ENCODE data around the gene GARRE1.
"Not testable (repeated sequence)": the region's sequence is repeated elsewhere in the genome, so short reads cannot be mapped to it uniquely, and the experiment has no call there.

The GARRE1 gene

GRCh38 chr19:34244611-34245299 is 9.6 kb upstream of the GARRE1 start:
- CTCF ChIA-PET: interaction anchor here (1.0 to 1.4 kb wide), 2 partner anchors 22 to 25 kb away, joined by 3 read pairs; no protein-coding TSS in a partner anchor
- POLR2A ChIA-PET: interaction anchor here (0.6 kb wide), 1 partner anchor 30 kb away, joined by 3 read pairs; no protein-coding TSS in a partner anchor
- TF ChIP-seq, protein P1, sequence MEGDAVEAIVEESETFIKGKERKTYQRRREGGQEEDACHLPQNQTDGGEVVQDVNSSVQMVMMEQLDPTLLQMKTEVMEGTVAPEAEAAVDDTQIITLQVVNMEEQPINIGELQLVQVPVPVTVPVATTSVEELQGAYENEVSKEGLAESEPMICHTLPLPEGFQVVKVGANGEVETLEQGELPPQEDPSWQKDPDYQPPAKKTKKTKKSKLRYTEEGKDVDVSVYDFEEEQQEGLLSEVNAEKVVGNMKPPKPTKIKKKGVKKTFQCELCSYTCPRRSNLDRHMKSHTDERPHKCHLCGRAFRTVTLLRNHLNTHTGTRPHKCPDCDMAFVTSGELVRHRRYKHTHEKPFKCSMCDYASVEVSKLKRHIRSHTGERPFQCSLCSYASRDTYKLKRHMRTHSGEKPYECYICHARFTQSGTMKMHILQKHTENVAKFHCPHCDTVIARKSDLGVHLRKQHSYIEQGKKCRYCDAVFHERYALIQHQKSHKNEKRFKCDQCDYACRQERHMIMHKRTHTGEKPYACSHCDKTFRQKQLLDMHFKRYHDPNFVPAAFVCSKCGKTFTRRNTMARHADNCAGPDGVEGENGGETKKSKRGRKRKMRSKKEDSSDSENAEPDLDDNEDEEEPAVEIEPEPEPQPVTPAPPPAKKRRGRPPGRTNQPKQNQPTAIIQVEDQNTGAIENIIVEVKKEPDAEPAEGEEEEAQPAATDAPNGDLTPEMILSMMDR (IDR thresholded peaks at IDR 0.05; ENCODE audit: control extremely low read depth, extremely low read depth, low read depth, missing control alignments): no peak
- DNase-seq (ENCODE audit: extremely low spot score): no peak

DNA sequence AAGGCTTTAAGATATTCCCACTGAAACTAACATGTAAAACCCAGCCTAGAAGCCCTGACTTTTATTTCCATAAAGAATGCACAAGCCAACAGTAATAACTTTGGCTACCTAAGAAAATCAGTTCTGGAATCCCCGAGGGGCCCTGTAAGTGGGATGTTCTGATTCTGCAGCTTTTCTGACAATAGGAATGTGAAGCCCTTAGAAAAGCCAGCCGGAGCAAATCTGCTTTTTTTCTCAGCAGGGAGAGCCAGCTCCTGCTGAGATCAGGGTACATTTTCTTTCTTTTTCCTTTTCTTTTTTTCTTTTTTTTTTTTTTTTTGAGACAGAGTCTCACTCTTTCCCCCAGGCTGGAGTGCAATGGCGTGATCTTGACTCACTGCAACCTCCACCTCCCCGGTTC is 8.0 kb upstream of the GARRE1 start:
- ChIA-PET CTCF (no interaction called here), POLR2A (no interaction called here)
- no peak for DNase-seq (ENCODE audit: extremely low spot score)
- TF ChIP-seq, protein P1 (IDR thresholded peaks at IDR 0.05; ENCODE audit: control extremely low read depth, extremely low read depth, low read depth, missing control alignments): no peak

DNA sequence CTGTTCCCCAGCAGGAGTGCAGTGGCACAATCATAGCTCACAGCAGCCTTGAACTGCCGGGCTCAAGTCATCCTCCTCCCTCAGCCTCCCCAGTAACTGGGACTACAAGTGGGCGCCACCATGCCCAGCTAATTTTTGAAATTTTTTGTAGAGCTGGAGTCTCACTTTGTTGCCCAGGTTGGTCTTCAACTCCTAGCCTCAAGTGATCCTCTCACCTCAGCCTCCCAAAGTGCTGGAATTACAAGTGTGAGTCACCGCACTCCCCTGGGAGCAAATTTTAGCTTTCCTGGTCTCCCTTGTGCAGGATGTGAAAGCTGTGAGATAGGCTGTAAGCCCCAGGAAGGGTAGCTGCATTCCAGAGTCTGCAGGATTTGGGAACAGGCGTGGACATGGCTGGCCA is 5.4 kb upstream of the GARRE1 start:
- CTCF ChIA-PET: interaction anchor here (2.0 to 3.2 kb wide), 2 partner anchors 12 to 89 kb away, joined by 8 to 11 read pairs; no protein-coding TSS in a partner anchor
- POLR2A ChIA-PET: interaction anchor here (1.1 kb wide), 1 partner anchor 13 kb away, joined by 3 read pairs; no protein-coding TSS in a partner anchor
- TF ChIP-seq, protein P1 (IDR thresholded peaks at IDR 0.05; ENCODE audit: control extremely low read depth, extremely low read depth, low read depth, missing control alignments): no peak
- no peak for DNase-seq (ENCODE audit: extremely low spot score)

DNA sequence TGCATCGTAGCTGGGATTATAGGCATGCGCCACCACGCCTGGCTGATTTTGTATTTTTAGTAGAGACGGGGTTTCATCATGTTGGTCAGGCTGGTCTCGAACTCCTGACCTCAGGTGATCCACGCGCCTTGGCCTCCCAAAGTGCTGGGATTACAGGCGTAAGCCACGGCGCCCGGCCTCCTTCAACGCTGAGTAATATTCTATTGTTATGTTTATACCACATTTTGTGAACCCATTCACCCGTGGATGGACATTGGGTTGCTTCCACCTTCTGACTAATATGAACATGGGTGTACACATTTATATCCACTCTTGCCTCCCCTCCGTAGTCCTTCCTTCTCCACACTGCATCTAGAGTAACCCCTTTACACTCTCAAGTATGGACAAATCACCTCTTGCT is 1.2 kb upstream of the GARRE1 start:
- POLR2A ChIA-PET; DNase-seq (ENCODE audit: extremely low spot score): not testable (repeated sequence)
- CTCF ChIA-PET: interaction anchor here (1.1 kb wide), 1 partner anchor 31 kb away, joined by 3 read pairs; no protein-coding TSS in a partner anchor

GRCh38 chr19:34253681-34254045 is 691 bp upstream of the GARRE1 start:
- POLR2A ChIA-PET; DNase-seq (ENCODE audit: extremely low spot score): not testable (repeated sequence)
- CTCF ChIA-PET: interaction anchor here (1.1 kb wide), 1 partner anchor 31 kb away, joined by 3 read pairs; no protein-coding TSS in a partner anchor

- TF ChIP-seq, protein P1 (IDR thresholded peaks at IDR 0.05; ENCODE audit: control extremely low read depth, extremely low read depth, low read depth, missing control alignments): no peak
- CTCF ChIA-PET: no interaction called here
- peak; percentile 72 for DNase-seq (ENCODE audit: extremely low spot score)
- POLR2A ChIA-PET: no interaction called here
These were observed 511 bp downstream of the GARRE1 start for GRCh38 chr19:34254698-34255432.

DNA sequence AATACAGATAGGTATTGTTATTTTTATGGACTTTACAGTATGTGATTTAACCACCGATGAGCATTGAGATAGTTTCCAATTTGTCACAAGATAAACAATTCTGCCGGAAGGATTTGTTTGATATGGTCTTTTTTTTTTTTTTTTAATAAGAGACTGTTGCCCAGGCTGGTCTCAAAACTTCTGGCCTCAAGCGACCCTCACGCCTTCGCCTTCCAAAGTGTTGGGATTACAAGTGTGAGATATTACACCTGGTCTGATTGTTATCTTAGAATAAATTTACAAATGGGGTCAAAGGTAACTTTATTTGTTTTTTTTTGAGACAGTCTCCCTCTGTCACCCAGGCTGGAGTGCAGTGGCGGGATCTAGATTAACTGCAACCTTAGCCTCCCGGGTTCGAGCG is 1.2 kb downstream of the GARRE1 start:
- ChIA-PET CTCF (interaction anchor here (0.9 kb wide), 1 partner anchor 10 kb away, joined by 3 read pairs; no protein-coding TSS in a partner anchor), POLR2A (no interaction called here)
- TF ChIP-seq, protein P1 (IDR thresholded peaks at IDR 0.05; ENCODE audit: control extremely low read depth, extremely low read depth, low read depth, missing control alignments): no peak
- no peak for DNase-seq (ENCODE audit: extremely low spot score)
